ENCODE measurements around the gene ORC3. TPM values are rescaled to one million over a fixed set of nuclear protein-coding genes. Genes with fewer than 3 reads are reported as not detected.

The ORC3 gene
- total RNA-seq, result 34.9 TPM

DNA sequence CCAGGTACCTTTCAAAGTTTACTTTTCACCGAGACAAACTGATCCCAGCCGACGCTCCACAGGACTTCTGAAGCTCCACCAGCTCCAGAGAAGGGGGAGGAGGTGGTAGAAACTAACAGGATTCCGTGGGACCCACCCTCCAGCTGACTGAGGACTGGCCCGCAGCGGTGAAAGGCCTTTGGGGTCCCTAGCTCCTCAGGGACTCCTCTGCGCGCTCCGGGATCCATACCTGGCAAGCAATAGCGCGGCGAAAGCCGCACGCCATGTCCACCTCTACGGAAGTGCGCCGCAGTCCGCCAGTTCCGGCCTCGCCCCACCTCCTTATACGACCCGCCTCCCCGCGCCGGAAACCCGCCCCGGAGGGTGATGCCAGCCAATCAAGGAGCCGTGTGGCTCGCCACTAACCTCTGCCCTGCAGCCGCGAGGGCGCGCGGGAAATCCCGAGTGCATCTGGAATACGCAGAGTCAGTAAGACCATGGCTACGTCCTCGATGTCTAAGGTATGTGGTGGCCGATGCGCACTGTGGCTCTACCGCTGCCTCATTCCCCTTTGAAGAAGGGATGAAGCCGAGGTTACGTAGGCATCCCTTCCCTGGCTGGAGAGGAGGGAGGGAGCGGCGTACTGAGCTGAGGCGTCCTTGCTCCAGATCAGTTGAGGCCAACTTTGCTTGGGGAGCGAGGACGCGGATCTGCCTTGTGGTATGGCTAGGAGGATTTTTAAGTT lies at the start of gene ORC3, which contains the start of gene RARS2:
TSS of gene ORC3 (plus strand) at position 443 of the 724 bp plus-strand sequence. CDS start at position 477, 34 bp downstream.
TSS of gene RARS2 (minus strand) at position 295 of the 724 bp plus-strand sequence. CDS start at position 265, 30 bp downstream.
- peak; percentile 98 for DNase-seq (ENCODE audit: low spot score)

DNA sequence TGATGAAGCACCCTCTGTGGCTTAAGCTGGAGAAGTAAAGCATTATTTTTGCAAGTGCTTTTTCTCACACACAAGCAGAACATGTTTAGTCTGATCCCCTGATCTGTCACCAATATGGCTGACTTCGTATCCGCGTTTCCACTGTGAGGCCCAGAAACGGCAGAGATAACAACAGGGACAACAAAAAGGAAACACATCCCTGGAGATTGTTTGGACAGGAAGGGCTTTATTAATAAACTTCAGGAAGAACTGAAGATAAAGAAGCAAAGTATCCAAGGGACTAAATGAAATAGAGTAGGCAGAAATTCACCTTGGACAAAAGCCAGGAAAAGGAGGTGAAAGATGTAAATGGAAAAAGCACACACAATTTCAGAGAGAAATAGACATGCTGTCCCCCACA lies 49.4 kb upstream of the ORC3 start:
- no peak for DNase-seq (ENCODE audit: low spot score)

DNA sequence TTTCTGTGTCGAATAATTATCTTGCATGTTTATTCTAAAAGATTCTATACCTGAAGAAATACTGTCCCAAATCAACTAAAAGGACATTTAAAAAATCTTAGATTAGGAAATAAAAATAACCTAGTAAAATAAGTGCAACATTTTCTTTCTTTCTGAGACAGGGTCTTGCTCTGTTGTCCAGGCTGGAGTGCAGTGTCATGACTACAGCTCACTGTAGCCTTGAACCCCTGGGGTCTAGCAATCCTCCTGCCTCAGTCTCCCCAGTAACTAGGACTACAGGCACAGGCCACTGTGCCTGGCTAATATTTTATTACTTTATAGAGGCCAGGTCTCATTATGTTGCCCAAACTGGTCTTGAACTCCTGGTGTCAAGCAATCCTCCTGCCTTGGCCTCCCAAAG lies 48.9 kb upstream of the ORC3 start:
- no peak for DNase-seq (ENCODE audit: low spot score)

DNA sequence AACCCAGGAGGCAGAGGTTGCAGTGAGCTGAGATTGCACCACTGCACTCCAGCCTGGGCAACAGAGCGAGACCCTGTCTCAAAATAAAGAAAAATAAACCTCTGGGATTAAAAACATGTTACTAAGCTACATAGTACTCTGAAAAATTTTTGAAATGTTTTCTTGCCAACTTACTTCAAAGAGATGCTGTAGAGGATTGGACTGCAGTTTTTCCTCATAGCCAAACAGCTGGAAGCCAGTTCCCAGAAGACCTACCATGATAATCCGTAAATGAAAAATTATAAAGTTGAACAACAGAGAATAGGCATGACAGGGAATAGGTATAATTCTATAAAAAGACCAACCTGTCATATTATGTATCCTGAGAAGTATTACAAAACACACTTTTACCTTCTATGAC lies 48.2 kb upstream of the ORC3 start:
- no peak for DNase-seq (ENCODE audit: low spot score)

DNA sequence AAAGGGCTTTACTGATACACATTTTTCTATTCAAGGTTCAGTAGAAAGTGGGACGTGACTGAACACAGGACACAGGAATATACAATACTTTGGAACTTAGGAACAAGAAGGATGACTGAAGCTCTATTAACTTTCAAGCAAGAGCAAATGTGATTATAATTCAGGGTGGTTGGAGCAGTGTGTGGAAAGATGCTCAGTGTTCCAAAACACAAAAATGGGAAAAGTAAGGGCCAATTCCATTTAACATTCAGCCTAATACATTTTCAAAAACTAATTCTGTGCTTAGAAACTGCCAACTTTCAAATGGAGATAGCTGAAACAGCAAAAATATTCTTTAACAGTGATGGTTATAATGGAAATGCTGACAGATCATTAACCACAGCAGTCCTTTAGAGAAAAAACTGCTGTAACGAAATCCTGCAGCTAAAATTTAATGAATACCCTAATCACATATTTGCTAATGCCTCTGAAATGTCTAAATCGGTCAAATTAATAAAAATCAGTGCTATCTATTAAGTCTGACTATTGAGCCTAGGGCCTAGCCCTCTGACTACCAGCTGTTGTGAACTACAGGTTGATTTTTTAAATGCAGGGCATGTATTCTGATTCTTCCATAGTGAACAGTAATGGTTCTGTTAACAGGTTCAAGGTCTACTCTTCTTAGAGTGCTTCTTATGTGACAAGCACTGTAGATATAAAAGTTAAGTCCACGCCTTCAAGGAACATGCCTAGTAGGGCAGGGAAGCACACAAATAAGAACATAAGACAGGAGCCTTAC lies 46.0 kb upstream of the ORC3 start:
- no peak for DNase-seq (ENCODE audit: low spot score)

DNA sequence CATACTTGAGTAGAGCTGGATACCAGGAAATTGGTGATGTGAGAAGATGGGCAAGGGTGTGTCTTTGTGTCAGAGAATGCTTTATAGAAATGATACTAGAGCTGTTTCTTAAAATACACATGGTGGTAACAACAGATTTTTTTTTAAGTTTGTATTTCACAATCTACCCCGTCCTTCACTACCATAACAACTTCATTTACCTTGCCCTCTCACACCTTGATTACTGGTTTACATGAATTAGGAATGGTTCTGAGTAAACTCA lies 45.5 kb upstream of the ORC3 start:
- DNase-seq (ENCODE audit: low spot score), result no peak

DNA sequence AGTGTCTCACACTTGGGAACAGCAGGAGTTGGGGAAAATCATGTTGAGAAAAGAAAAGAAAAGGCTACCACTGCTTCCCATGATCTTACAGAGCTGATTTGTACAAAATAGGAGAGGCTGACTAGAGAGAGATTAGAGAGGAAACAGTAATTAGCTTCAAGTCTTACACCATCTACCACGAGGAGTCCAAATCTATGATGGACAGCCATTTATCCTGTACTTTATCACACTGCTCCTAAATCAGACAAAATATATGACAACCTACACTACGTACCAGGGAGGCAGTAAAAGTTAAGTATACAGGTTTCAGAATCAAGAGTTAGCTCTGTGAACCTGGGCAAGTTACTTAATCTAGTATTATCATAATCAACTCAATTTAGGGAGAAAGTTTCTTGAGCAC lies 38.1 kb upstream of the ORC3 start:
- no peak for DNase-seq (ENCODE audit: low spot score)

DNA sequence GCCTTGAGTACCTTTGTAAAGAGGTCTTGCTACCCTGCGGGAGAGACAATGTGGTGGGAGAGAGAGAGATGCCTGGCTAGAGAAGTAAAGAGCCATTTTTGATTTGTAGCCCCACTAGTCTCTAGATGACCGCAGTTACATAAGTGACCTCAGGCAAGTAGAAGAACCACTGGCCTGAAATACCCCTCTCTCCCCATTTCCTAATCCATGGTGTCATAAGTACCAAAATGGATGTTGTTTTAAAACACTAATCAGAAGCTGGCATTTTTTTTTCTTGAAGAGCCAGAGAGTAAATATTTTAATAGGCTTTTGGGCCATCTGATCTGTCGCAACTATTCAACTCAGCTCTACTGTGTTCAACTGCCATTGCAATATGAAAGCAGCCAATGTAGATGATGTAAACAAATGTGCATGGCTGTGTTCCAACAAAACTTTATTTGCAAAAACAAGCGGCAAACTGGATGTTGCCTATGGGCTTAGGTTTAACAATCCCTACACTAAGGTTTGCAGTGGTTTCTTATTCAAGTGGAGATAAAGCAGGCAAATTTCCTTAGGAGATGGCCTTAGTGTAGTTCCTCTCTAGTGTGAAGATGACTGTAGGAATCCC lies 36.7 kb upstream of the ORC3 start:
- DNase-seq (ENCODE audit: low spot score), result no peak

DNA sequence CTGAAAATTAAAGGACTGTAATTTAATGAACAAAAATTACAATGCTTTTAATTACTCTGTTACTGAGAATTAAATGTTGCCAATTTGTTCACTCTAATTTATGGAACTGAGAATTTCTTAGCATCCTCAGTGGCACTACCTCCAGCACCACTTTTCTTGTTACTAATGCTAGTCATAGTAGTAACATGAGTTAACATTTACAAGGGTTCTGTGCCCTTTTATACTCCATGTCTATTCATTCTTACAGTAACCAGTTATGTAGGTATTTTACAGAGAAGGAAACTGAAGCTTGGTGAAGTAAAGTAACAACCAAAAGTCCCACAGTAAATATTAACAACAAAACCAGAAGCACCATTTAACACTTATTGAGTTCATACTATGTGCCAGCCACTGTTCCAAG lies 34.4 kb upstream of the ORC3 start:
- DNase-seq (ENCODE audit: low spot score), result no peak

DNA sequence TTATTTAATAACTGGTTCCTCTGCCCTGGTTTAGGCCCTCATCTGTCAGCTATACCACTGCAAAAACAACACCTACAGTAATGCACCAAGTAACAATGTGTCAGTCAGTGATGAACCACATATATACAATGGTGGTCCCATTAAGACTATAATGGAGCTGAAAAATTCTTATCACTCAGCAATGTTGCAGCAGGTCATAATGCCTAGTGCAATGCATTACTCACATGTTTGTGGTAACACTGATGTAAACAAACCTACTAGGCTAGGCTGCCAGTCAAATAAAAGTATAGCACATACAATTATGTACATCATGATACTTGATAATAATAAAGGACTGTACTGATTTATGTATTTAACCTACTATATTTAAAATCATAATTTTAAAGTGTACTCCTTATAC lies 31.5 kb upstream of the ORC3 start:
- no peak for DNase-seq (ENCODE audit: low spot score)

DNA sequence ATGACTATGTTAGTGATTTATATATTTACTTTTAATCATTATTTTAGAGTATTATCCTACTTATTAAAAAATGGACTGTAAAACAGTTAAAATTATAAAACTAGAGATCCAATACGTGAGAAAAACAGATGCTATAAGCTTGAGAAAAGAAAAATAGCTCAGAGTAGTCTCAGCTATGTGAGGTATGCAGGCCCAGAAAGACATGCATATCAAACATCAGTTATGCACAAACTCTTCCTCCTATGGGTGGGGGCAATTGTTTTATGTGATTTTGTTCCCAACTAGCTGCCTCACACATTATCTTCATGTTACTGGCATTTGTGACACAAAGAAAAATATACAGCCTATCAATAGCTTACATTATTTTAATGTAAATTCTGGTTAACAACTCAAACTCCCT lies 28.9 kb upstream of the ORC3 start:
- DNase-seq (ENCODE audit: low spot score), result no peak

DNA sequence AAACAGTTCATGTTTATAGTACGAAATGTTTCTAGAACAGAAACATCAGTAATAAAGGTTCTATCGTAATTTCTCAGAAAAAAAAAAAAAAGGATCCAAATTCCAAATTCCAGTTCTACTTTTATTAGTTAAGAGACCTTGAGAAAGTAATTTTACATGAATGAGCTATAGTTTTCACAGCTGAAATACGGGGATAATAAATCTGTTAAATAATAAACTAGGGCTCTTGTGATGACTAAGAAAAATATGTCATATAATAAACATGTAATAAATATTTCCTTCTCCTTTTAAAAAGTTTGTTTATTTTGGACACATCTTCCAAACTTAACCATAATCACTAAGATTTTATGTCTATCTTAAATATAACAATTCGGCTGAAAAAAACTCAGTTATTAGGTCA lies 17.9 kb upstream of the ORC3 start:
- no peak for DNase-seq (ENCODE audit: low spot score)

DNA sequence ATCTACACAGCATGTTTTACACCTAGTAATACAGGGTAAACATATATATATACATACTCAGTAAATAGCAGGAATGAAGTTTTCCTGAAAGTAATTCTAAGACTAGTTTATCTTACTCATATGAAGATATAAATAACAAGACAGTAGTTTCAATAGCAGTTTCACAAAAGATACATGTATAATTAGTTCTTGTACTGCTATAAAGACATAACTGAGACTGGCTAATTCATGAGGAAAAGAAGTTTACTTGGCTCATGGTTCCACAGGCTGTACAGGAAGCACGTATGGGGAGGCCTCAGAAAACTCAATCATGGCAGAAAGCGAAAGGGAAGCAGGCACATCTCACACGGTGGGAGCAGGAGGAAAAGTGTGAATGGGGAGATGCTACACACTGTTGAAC lies 17.1 kb upstream of the ORC3 start:
- no peak for DNase-seq (ENCODE audit: low spot score)

DNA sequence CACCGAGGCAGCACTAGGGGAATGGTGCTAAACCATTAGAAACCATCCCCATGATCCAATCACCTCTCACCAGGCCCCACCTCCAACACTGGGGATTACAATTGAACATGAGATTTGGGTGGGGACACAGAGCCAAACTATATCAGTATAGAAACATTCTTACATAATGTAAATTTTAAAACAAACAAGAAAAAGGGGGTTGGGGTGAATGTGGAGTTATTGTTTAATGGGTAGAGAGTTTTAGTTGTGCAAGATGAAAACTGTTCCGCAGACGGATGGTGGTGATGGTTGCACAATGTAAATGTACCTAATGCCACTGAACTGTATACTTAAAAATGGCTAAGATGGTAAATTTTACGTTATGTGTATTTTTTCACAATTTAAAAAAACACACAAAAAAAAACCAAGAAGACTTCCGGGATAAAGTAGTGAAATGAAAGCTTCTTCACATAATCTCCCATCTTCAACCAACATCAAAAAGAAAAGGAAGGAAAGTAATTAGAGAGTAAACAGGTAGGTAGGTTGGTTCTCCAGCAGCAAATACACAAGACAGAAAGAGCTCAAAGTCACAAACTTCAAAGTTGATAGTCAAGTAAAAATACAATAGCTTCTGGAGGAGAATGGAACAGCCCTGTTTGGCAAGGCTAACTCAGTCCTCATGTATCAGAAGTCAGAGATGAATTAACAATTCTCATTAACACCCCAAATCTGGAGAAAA lies 16.5 kb upstream of the ORC3 start:
- no peak for DNase-seq (ENCODE audit: low spot score)

DNA sequence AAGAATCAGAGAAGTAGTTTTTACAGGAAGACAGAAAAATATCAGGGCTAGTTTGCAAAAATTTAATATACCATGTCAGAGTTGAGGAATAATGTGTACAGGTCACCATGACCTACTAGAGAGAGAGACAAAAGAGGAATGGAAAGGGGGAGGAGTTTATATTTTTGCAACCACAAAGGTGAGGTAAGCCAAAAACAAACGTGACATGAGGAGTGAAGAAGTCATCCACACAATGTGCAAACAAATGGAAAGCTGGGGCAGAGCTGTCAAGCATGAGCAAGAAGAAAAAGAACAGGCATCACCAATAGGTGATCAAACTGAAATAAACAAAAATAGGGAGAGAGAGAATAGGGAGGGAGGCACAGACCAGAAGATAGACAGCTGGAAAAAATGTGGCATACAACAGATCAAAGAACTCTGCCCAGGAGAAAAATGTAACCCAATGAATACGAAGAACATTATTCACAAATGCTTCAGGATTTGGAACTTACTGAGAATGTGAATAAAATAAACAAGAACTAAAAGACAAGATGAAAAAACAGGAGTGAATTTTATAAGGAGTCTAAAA lies 15.6 kb upstream of the ORC3 start:
- no peak for DNase-seq (ENCODE audit: low spot score)

DNA sequence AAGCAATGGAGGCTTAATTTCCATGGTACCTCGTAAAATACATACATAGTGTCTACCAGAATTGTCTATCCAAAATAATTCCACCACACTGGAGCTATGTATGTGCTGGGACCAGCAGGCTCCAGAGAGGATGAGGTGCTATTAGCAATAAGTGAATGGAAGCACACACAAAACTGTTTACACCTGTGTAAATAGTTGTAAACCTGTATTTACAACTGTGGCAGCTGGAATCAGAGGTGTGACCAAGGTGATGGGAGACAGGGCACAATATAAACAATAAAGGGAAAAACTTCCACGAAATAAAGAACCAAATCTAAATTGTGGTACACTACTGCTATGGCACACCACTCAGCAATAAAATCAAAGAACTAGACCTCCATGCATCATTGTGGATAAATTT lies 14.5 kb upstream of the ORC3 start:
- DNase-seq (ENCODE audit: low spot score), result no peak

DNA sequence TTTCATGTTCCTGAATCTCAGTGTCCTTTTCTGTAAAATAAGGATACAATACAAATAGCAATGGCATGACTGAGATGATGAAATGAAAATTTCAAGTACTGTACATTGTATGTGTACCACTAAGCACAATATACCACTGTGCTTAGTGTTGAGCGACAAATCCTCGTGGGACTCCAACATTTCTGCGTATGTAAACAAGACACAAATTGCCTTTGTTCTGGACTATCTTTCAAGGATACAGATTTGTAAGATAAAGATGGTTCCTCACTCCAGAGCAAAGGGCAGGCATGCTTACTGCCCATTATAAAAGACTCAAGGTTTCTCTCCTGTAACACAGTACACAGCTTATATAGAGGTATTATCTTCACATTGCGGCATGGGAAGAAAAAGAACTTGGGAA lies 6.1 kb upstream of the ORC3 start:
- DNase-seq (ENCODE audit: low spot score), result no peak

DNA sequence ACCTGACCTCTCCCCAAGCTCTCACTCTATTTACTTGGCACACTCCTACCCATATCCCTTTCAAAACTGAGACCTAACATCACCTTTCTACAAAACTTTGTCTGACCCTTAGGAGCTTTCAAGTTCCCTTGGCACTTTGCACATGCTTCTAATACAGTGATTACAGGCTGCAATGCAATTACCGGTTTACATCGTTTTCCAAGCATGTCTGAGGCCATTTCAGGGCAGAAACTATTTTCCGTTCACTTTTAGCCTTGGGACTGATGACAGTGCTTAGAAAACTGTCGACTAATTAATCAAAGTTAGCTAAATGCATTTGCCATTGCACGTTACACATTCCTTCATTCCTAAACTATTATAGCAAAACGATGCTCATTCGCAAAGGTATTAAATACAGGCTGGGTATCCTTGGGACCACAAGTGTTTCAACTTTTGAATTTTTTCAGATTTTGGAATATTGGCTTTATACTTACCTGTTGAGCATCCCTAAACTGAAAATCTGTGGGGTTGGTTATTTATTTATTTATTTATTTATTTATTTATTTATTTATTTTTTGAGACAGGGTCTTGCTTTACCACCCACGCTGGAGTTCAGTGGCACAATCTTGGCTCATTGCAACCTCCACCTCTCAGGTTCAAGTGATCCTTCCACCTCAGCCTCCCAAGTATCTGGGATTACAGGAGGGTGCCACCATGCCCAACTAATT lies 3.4 kb upstream of the ORC3 start:
- DNase-seq (ENCODE audit: low spot score), result no peak

DNA sequence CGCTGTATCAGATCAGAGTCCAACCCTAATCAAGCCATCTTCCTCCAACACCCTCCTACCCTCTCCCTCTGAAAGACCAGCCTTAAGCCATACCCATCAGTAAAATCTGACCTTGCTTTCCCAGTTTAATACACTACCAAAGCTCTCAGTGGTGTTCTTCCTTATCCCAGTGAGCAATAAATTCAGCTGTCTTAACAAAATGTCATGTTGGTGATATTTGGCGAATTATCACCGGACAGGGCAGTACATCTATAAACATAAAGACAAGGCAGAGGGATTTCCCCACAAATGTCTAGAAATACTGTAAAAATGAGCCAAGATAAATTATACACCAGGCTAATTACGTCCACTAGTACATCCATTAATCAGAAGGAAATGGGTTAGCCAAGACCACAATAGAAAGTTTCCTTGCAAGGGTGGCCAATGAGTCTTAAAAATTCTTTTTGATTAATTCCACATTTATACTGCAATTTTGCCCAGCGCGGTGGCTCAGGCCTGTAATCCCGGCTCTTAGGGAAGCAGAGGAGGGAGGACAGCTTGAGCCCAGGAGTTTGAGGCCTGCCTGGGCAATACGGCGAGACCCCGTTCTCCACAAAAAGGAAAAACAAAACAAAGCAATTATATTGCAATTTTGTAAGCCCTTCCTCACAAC lies 1.1 kb upstream of the ORC3 start:
- DNase-seq (ENCODE audit: low spot score), result no peak

DNA sequence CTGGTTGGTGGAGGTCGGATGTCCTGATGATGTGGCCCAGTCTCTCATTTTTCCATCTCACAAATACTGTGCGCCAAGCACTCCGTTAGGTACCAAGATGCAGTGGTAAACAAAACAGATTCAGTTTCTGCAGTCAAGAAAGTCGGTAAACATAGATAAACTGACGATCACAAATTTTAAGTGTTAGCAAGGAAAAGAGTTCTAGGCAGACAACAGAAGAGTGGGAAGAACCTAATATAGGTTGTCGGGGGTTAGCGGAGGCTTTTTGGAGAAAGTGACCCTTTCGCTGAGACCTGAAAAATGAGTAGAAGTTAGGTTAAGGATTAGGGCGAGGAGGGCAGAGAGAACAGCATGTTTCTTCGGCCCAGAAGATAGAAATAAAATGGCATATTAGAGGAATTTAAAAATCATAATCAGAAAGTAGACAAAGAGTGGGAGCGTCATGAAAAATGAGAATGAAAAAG lies 514 bp downstream of the ORC3 start:
- DNase-seq (ENCODE audit: low spot score), result no peak

DNA sequence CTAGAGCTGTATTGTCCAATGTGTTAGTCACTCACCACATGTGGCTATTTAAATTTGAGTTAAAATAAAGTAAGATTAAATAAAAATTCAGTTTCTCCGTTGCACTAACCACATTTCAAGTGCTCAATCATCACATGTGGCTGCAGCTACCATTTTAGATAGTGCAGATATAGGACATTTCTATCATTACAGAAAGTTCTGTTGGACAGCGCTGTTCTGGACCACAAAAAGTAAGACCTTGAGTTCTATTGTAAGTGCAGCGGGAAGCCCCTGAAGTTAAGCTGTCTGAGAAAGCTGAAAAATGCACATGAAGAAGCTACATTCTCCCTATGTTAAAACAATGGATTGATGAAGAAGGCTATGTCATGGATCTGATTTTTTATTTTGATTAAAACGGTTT lies 1.1 kb downstream of the ORC3 start:
- DNase-seq (ENCODE audit: low spot score), result no peak

Measured in ureter (tissue), 1 donor.